H9 (cell line): ENCODE data around the gene SOCS3. TPM values are rescaled to one million over a fixed set of nuclear protein-coding genes. Genes with fewer than 3 reads are reported as not detected.

ENCODE experiments used
- DNase-seq: peaks from one replicate; pipeline ENCODE4 v3.0.0-alpha.2; 2017
- H2AFZ ChIP-seq: one replicate; pipeline ENCODE4 v1.6.1; 2013; ENCODE audit warnings: mild to moderate bottlenecking, low read length, control low read depth, moderate library complexity
- H2AK5ac ChIP-seq: 2 replicates; pipeline ENCODE4 v1.6.1; 2013; ENCODE audit warnings: low read length, control low read depth, mixed read lengths; ENCODE audit not compliant: insufficient read length
- H2BK120ac ChIP-seq: one replicate; pipeline ENCODE4 v1.6.1; 2013; ENCODE audit warnings: low read depth, mild to moderate bottlenecking, low read length, control low read depth, inconsistent platforms; ENCODE audit not compliant: poor library complexity, severe bottlenecking
- H2BK12ac ChIP-seq: 2 replicates; pipeline ENCODE4 v1.6.1; 2013; ENCODE audit warnings: low read length, control low read depth, mixed read lengths, low read depth; ENCODE audit not compliant: insufficient read length
- H2BK15ac ChIP-seq: 2 replicates; pipeline ENCODE4 v1.6.1; 2013; ENCODE audit warnings: low read depth, low read length, control low read depth
- H2BK20ac ChIP-seq: one replicate; pipeline ENCODE4 v1.6.1; 2013; ENCODE audit warnings: low read depth, mild to moderate bottlenecking, low read length, control low read depth, inconsistent platforms; ENCODE audit not compliant: poor library complexity, severe bottlenecking
- H2BK5ac ChIP-seq: 2 replicates; pipeline ENCODE4 v1.6.1; 2013; ENCODE audit warnings: low read length, control low read depth, mixed read lengths; ENCODE audit not compliant: insufficient read length
- H3K14ac ChIP-seq: 2 replicates; pipeline ENCODE4 v1.6.1; 2013; ENCODE audit warnings: low read length, control low read depth; ENCODE audit not compliant: insufficient read depth
- H3K18ac ChIP-seq: 2 replicates; pipeline ENCODE4 v1.6.1; 2013; ENCODE audit warnings: low read depth, mild to moderate bottlenecking, mixed read lengths, low read length, control low read depth; ENCODE audit not compliant: insufficient read length
- H3K23ac ChIP-seq: 2 replicates; pipeline ENCODE4 v1.6.1; 2013; ENCODE audit warnings: low read length, control low read depth, mixed read lengths, low read depth; ENCODE audit not compliant: insufficient read length
- H3K23me2 ChIP-seq: 2 replicates; pipeline ENCODE4 v1.6.1; 2013; ENCODE audit warnings: low read depth, mild to moderate bottlenecking, mixed read lengths, low read length, control low read depth; ENCODE audit not compliant: insufficient read length, poor library complexity, severe bottlenecking
- H3K27ac ChIP-seq: 2 replicates; pipeline ENCODE4 v1.5.1; 2013; ENCODE audit warnings: low read length, control low read depth, mixed read lengths, low read depth; ENCODE audit not compliant: insufficient read length
- H3K27me3 ChIP-seq: 2 replicates; pipeline ENCODE4 v1.6.1; 2013; ENCODE audit warnings: low read length, control low read depth, inconsistent platforms; ENCODE audit not compliant: insufficient read depth
- H3K4ac ChIP-seq: 2 replicates; pipeline ENCODE4 v1.6.1; 2013; ENCODE audit warnings: low read depth, mild to moderate bottlenecking, control low read depth, inconsistent platforms, low read length, moderate library complexity
- H3K4me1 ChIP-seq: 2 replicates; pipeline ENCODE4 v1.6.1; 2013; ENCODE audit warnings: low read length, control low read depth, inconsistent platforms; ENCODE audit not compliant: insufficient read depth
- H3K4me2 ChIP-seq: 2 replicates; pipeline ENCODE4 v1.6.1; 2013; ENCODE audit warnings: low read length, control low read depth, mixed read lengths; ENCODE audit not compliant: insufficient read length, insufficient read depth
- H3K56ac ChIP-seq: 2 replicates; pipeline ENCODE4 v1.6.1; 2013; ENCODE audit warnings: low read depth, mild to moderate bottlenecking, mixed read lengths, low read length, control low read depth; ENCODE audit not compliant: insufficient read length
- H3K79me1 ChIP-seq: 2 replicates; pipeline ENCODE4 v1.6.1; 2013; ENCODE audit warnings: low read depth, mild to moderate bottlenecking, moderate library complexity, low read length, control low read depth, inconsistent platforms; ENCODE audit not compliant: insufficient read depth, poor library complexity, severe bottlenecking
- H3K79me2 ChIP-seq: 2 replicates; pipeline ENCODE4 v1.6.1; 2013; ENCODE audit warnings: low read length, control low read depth, inconsistent platforms; ENCODE audit not compliant: insufficient read depth
- H3K9ac ChIP-seq: 2 replicates; pipeline ENCODE4 v1.6.1; 2013; ENCODE audit warnings: low read length, control low read depth, mixed read lengths; ENCODE audit not compliant: insufficient read length; ENCODE audit errors: extremely low read depth
- H3K9me3 ChIP-seq: one replicate; pipeline ENCODE4 v1.6.1; 2013; ENCODE audit warnings: low read depth, low read length, inconsistent platforms; ENCODE audit not compliant: control insufficient read depth
- H3T11ph ChIP-seq: one replicate; pipeline ENCODE4 v1.6.1; 2013; ENCODE audit warnings: mild to moderate bottlenecking, low read length, control low read depth, inconsistent platforms
- H4K20me1 ChIP-seq: one replicate; pipeline ENCODE4 v1.6.1; 2013; ENCODE audit not compliant: control insufficient read depth, insufficient read length, insufficient read depth
- H4K5ac ChIP-seq: 2 replicates; pipeline ENCODE4 v1.6.1; 2013; ENCODE audit warnings: low read depth, mild to moderate bottlenecking, mixed read lengths, low read length, control low read depth; ENCODE audit not compliant: insufficient read length
- H4K8ac ChIP-seq: replicated peaks from 2 replicates; pipeline ENCODE4 v1.6.1; 2013; ENCODE audit warnings: low read length, control low read depth, mixed read lengths, low read depth; ENCODE audit not compliant: insufficient read length
- H4K91ac ChIP-seq: 2 replicates; pipeline ENCODE4 v1.6.1; 2013; ENCODE audit warnings: low read depth, mild to moderate bottlenecking, moderate library complexity, mixed read lengths, low read length, control low read depth; ENCODE audit not compliant: insufficient read length
- H3K27ac Mint-ChIP-seq, 3 experiments: 2 replicates in 2 of 3; 3 replicates in 1 of 3; pipeline ENCODE4 v1.8.0; 2020 to 2021; ENCODE audit warnings: mixed read lengths in 3 of 3, mild to moderate bottlenecking in 1 of 3, moderate library complexity in 1 of 3
- H3K27me3 Mint-ChIP-seq: 2 replicates; pipeline ENCODE4 v1.8.0; 2021; ENCODE audit warnings: low read depth, mild to moderate bottlenecking, moderate library complexity, mixed read lengths
- H3K36me3 Mint-ChIP-seq, 3 experiments: 2 replicates in 2 of 3; 3 replicates in 1 of 3; pipeline ENCODE4 v1.8.0; 2020 to 2021; ENCODE audit warnings: low read depth in 3 of 3, mixed read lengths in 3 of 3; ENCODE audit not compliant: insufficient read depth in 1 of 3
- H3K4me1 Mint-ChIP-seq, 2 experiments: 2 replicates each; pipeline ENCODE4 v1.8.0; 2020; ENCODE audit warnings: mixed read lengths in 2 of 2
- H3K4me3 Mint-ChIP-seq, 2 experiments: 2 replicates in 1 of 2; 3 replicates in 1 of 2; pipeline ENCODE4 v1.8.0; 2020 to 2021; ENCODE audit warnings: mild to moderate bottlenecking in 2 of 2, mixed read lengths in 2 of 2, moderate library complexity in 1 of 2
- H3K9me3 Mint-ChIP-seq, 2 experiments: 2 replicates in 1 of 2; 3 replicates in 1 of 2; pipeline ENCODE4 v1.8.0; 2020; ENCODE audit warnings: mild to moderate bottlenecking in 2 of 2, mixed read lengths in 2 of 2, moderate library complexity in 1 of 2
- WGBS: extraction: QIAGEN DNeasy Blood & Tissue Kit; methylation state at CpG from one replicate; pipeline ENCODE4 v1.1.7; 2013; ENCODE audit warnings: missing lambda C conversion rate, low lambda C conversion rate, mixed read lengths; ENCODE audit not compliant: insufficient read length; ENCODE audit errors: extremely low coverage; 5-methylcytosine and 5-hydroxymethylcytosine counted together
- total RNA-seq: library from RNA; stranded (reverse); gene quantifications from 2 replicates; pipeline ENCODE4 v1.2.1, GENCODE V29; 2021
- TF ChIP-seq, protein P1 (sequence below): fragments of 200-600 bp; sonication (generic); conservative IDR thresholded peaks from 3 replicates; pipeline ENCODE4 v1.8.0; 2021; ENCODE audit warnings: antibody characterized with exemption, mild to moderate bottlenecking

Gene SOCS3
- total RNA-seq, 1 experiment from 2014 or later = 9.5 TPM

DNA sequence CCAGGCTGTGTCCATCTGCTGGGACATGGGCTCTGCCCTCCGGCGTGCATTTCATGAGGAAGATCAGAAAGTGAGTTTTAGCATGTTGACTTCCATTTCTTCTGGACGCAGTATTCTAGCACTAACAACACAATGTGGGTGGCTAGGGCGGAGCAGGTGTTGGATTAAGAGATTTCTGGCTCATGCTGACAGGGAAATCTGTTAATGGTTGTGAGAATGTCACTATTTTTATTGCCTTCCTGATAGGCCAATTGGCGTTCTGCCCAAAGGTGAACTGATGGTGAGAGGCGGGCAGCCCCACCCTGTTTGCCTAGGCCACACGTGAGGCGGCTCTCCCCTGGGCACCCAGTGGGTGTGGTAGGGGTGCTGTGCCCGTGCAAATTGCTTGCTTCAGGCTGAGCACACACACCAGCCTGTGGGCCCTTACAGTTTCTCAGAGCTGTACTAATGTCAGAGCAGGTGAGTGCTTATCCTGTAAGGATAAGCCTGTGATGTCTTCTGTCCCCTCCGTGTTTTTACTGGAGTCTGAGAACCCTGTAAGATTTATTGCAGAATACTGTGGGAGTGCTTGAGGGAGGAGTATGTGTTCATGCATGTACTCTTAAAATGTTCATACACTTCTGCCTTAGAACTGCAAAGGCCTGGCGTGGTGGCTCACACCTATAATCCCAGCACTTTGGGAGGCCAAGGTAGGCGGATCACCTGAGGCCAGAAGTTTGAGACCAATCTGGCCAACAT, 49.5 kb upstream of the SOCS3 start:
- Mint-ChIP-seq H3K9me3 (no peaks in the 10 kb centered on the region), H3K4me3 (no peak overlapping the region)
- no peaks in the 10 kb centered on the region for H3K4me1 ChIP-seq

More for the DNA sequence above, 49.5 kb upstream of the SOCS3 start:
- no peak overlapping the region for H3T11ph ChIP-seq
- H3K14ac ChIP-seq = no peak overlapping the region; the same call in 1 of the 2 replicates
- peaks cover 16 to 21% of the 10 kb centered on the region in 2 experiments for H3K4me1 Mint-ChIP-seq
- H3K4ac ChIP-seq = no peak overlapping the region
- H2AFZ ChIP-seq = no peak overlapping the region
- no peaks in the 10 kb centered on the region for H3K27me3 Mint-ChIP-seq
- H3K23ac ChIP-seq = peak overlapping the region; percentile 52
- no peak overlapping the region for H2BK120ac ChIP-seq
- H2BK12ac ChIP-seq = no peak overlapping the region
- no peaks in the 10 kb centered on the region for H3K9me3 ChIP-seq
- no peak overlapping the region for H2AK5ac ChIP-seq
- no peak for DNase-seq
- peaks cover 2% of the 10 kb centered on the region for H4K20me1 ChIP-seq
- no peak overlapping the region for H2BK5ac ChIP-seq
- H4K5ac ChIP-seq = no peak overlapping the region
- H3K27me3 ChIP-seq = no peaks in the 10 kb centered on the region
- peaks cover 18 to 47% (median 28%) of the 10 kb centered on the region in 3 experiments; a peak in 6 of 7 replicates for H3K36me3 Mint-ChIP-seq
- H3K18ac ChIP-seq = no peak overlapping the region
- no peak overlapping the region for H3K9ac ChIP-seq
- no peak overlapping the region for H3K56ac ChIP-seq
- no peak overlapping the region for H2BK20ac ChIP-seq
- H3K27ac ChIP-seq = no peak overlapping the region
- no peak overlapping the region for H4K8ac ChIP-seq
- H3K23me2 ChIP-seq = no peaks in the 10 kb centered on the region
- H3K79me1 ChIP-seq = peaks cover 5% of the 10 kb centered on the region
- no CpG with 5 or more reads among the region's 12 CpGs for WGBS
- H4K91ac ChIP-seq = no peak overlapping the region
- TF ChIP-seq, protein P1, sequence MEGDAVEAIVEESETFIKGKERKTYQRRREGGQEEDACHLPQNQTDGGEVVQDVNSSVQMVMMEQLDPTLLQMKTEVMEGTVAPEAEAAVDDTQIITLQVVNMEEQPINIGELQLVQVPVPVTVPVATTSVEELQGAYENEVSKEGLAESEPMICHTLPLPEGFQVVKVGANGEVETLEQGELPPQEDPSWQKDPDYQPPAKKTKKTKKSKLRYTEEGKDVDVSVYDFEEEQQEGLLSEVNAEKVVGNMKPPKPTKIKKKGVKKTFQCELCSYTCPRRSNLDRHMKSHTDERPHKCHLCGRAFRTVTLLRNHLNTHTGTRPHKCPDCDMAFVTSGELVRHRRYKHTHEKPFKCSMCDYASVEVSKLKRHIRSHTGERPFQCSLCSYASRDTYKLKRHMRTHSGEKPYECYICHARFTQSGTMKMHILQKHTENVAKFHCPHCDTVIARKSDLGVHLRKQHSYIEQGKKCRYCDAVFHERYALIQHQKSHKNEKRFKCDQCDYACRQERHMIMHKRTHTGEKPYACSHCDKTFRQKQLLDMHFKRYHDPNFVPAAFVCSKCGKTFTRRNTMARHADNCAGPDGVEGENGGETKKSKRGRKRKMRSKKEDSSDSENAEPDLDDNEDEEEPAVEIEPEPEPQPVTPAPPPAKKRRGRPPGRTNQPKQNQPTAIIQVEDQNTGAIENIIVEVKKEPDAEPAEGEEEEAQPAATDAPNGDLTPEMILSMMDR = no peak
- peaks cover 6% of the 10 kb centered on the region; the same call in 1 of the 2 replicates for H3K79me2 ChIP-seq
- H3K4me2 ChIP-seq = no peak overlapping the region
- H2BK15ac ChIP-seq = no peak overlapping the region
- peak overlapping the region in 2 of 3 experiments; percentile 12 to 15; a peak in 2 of 7 replicates for H3K27ac Mint-ChIP-seq
